Measurements from ENCODE around the gene NPHP4.

Gene NPHP4

GRCh38 chr1:5879421-5879820 lies 112.8 kb downstream of the NPHP4 start:
- no peak for TF ChIP-seq CTCF (IDR thresholded peaks at IDR 0.05; ENCODE audit: insufficient read depth, missing control alignments)
- DNase-seq (ENCODE audit: insufficient read length, low spot score) = no peak
- no peak for FAIRE-seq

DNA sequence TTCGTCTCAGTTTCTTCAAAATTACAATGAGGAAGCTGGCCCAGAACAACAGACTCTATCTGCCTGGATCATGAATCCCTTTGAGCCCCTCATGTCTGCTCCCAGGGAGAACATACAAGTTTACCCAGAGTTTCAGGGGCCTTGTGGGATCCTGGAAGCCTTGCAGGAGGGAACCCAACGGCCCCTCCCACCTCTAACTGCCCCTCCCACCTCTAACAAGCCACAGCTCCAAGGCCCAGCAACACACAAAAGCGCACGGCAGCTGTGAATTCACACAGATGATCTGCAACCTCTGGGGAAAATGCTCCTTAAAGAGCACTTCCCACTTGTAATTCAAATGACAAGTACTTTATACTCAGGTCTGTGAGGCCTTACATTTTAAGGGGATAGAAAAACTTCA lies 113.3 kb downstream of the NPHP4 start:
- no peak for FAIRE-seq
- no peak for TF ChIP-seq CTCF (IDR thresholded peaks at IDR 0.05; ENCODE audit: insufficient read depth, missing control alignments)

GRCh38 chr1:5877683-5878530 lies 114.3 kb downstream of the NPHP4 start:
- FAIRE-seq (no peak), DNase-seq (ENCODE audit: insufficient read length, low spot score) (no peak)
- no peak for TF ChIP-seq CTCF (IDR thresholded peaks at IDR 0.05; ENCODE audit: insufficient read depth, missing control alignments)

More for the DNA sequence above, 113.3 kb downstream of the NPHP4 start:
- no peak for DNase-seq (ENCODE audit: insufficient read length, low spot score)

DNA sequence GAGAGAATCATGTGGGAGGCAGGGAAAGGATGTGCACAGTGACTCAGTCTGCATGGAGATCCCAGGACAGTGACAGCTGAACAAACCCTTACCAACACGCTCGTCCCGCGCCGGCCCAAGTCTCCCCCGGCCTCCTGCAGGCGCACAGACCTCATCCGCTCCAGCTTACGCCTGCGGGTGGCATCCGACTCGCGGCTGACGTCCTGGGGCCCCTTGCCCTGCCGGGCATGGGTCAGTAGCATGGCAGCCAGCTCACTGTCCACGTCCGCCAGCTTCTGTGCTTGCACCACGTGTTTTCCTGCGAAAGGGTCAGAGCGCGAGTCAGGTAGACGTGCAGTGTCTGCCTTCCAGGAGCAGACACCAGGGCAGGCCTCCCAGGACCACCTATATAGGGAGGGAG lies 115.2 kb downstream of the NPHP4 start:
- no peak for TF ChIP-seq CTCF (IDR thresholded peaks at IDR 0.05; ENCODE audit: insufficient read depth, missing control alignments)
- FAIRE-seq (no peak), DNase-seq (ENCODE audit: insufficient read length, low spot score) (no peak)

DNA sequence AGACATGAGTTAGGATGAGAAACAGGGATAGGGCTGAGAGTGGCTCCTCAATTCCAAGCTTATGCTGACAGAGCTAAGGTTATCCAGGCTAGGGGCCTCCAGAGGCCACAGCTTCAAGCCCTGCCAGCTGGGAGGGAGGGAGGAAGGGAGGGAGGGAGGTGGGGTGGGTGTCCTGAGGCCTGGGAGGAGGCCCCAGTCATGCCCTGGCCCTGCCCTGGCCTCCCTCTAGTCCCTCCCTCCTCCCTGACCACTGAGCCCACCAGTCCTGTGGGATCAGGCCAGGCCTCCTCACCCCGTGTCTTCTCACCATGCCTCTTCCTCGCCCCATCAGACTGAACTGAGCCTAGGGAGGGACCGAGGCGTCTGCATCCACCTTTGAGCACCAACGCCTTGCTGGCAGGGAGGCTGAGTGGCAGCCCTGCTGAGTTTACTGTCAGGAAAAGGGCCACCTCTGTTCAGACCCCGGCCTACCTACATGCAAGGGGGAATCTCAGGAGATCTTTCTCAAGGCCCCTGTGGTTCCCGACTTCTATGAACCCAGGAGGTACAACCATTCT lies 116.1 kb downstream of the NPHP4 start:
- no peak for FAIRE-seq

DNA sequence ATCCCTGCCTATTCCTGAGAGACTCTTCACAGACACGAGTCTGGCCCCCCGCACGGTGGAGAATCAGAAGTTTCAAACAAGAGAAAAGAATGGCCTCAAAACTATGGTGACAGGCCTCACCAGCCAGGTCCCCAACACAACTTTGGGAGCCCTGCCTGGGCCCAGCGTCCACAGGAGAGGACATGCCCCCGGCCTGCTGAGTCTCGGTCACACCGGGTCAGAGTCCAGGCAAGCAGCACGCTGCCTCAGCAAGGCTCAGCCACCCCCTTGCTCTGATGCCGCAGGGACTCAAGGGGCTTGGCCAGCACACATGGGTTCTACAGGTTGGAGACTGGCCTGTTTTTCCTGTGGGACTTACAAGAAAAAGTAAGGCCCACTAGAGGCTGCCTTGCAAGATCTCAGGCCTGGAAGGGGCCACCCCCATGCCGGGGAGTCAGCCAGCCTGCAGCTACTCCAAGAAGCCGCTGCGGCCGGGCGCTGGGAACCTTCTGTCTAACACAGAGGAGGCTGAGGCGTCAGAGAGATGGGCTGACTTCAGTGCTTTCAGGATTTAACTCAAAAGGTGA lies 116.8 kb downstream of the NPHP4 start:
- FAIRE-seq (no peak), DNase-seq (ENCODE audit: insufficient read length, low spot score) (no peak)
- no peak for TF ChIP-seq CTCF (IDR thresholded peaks at IDR 0.05; ENCODE audit: insufficient read depth, missing control alignments)

More for the DNA sequence above, 116.1 kb downstream of the NPHP4 start:
- TF ChIP-seq CTCF (IDR thresholded peaks at IDR 0.05; ENCODE audit: insufficient read depth, missing control alignments) = no peak
- no peak for DNase-seq (ENCODE audit: insufficient read length, low spot score)

Data from D721Med (cell line).